Muscle of leg (tissue), 11 donors: ENCODE data around the gene SLC1A4. TPM values are rescaled to one million over a fixed set of nuclear protein-coding genes. Genes with fewer than 3 reads are reported as not detected.
A peak's percentile ranks its signal among the peaks of the same experiment; 100 is the strongest.

ENCODE experiments used
- DNase-seq: peaks from one replicate; pipeline ENCODE4 v3.0.0; 2013
- H3K27ac ChIP-seq: one replicate; pipeline ENCODE4 v1.5.1; 2013; ENCODE audit warnings: mild to moderate bottlenecking, low read length, control low read depth
- H3K27me3 ChIP-seq: one replicate; pipeline ENCODE4 v1.6.1; 2013; ENCODE audit warnings: low read length; ENCODE audit not compliant: control insufficient read depth, insufficient read depth
- H3K36me3 ChIP-seq: one replicate; pipeline ENCODE4 v1.6.1; 2013; ENCODE audit warnings: low read length; ENCODE audit not compliant: control insufficient read depth, insufficient read depth
- H3K4me1 ChIP-seq: one replicate; pipeline ENCODE4 v1.6.1; 2013; ENCODE audit warnings: low read length; ENCODE audit not compliant: control insufficient read depth, insufficient read depth
- H3K4me3 ChIP-seq: one replicate; pipeline ENCODE4 v1.5.1; 2013; ENCODE audit warnings: low read length, control low read depth
- H3K9me3 ChIP-seq: replicated peaks from 2 replicates; pipeline ENCODE4 v1.6.1; 2013; ENCODE audit warnings: low read depth, low read length; ENCODE audit not compliant: control insufficient read depth
- WGBS: methylation state at CpG from one replicate; pipeline ENCODE4 v1.1.5; 2013; ENCODE audit warnings: missing lambda C conversion rate; ENCODE audit not compliant: insufficient coverage; 5-methylcytosine and 5-hydroxymethylcytosine counted together
- polyA plus RNA-seq, 8 donors: library from polyadenylated mRNA; unstranded; fragments of 120-200 nt; gene quantifications; one replicate each; pipeline versions ENCODE4 v1.2.1 to v1.2.3, GENCODE V29; 2013; ENCODE audit warnings: inconsistent platforms in 1 of 8, low replicate concordance in 1 of 8; ENCODE audit not compliant: insufficient read length in 8 of 8, insufficient read depth in 1 of 8
- total RNA-seq: library from RNA; stranded (reverse); fragments of 120-200 nt; gene quantifications from one replicate; pipeline ENCODE4 v1.2.4, GENCODE V29; 2013

SLC1A4 gene
- total and polyA plus RNA-seq, 9 donors: 11.7 to 17.1 (median 13.9) TPM

GRCh38 chr2:64989982-64990614, 899 bp downstream of the SLC1A4 start:
- H3K4me1 ChIP-seq: peaks cover 20% of the 10 kb centered on the region

GRCh38 chr2:64990876-64991275, 1.7 kb downstream of the SLC1A4 start:
- DNase-seq: peak; percentile 82

More at GRCh38 chr2:64989982-64990614, 899 bp downstream of the SLC1A4 start:
- WGBS: 22% methylated on average over 30 of the region's 35 CpGs
- H3K9me3 ChIP-seq: no peaks in the 10 kb centered on the region
- no peaks in the 10 kb centered on the region for H3K36me3 ChIP-seq
- H3K4me3 ChIP-seq: peak overlapping the region; percentile 80
- DNase-seq: peak; percentile 51
- peak overlapping the region; percentile 53 for H3K27ac ChIP-seq
- H3K27me3 ChIP-seq: no peaks in the 10 kb centered on the region

GRCh38 chr2:64992218-64992617, 3.0 kb downstream of the SLC1A4 start:
- Histone ChIP-seq H3K36me3 (no peaks in the 10 kb centered on the region), H3K27me3 (no peaks in the 10 kb centered on the region), H3K27ac (no peak overlapping the region), H3K4me1 (peaks cover 16% of the 10 kb centered on the region), H3K9me3 (no peaks in the 10 kb centered on the region), H3K4me3 (no peak overlapping the region)
- no CpG with 5 or more reads among the region's 5 CpGs for WGBS
- no peak for DNase-seq

More at GRCh38 chr2:64990876-64991275, 1.7 kb downstream of the SLC1A4 start:
- Histone ChIP-seq H3K27me3 (no peaks in the 10 kb centered on the region), H3K9me3 (no peaks in the 10 kb centered on the region), H3K36me3 (no peaks in the 10 kb centered on the region), H3K4me1 (peaks cover 20% of the 10 kb centered on the region), H3K4me3 (peak overlapping the region; percentile 80), H3K27ac (peak overlapping the region; percentile 53)
- WGBS: no CpG with 5 or more reads among the region's 1 CpG

GRCh38 chr2:64992990-64993389, 3.8 kb downstream of the SLC1A4 start:
- Histone ChIP-seq H3K4me3 (no peak overlapping the region), H3K27me3 (no peaks in the 10 kb centered on the region), H3K9me3 (no peaks in the 10 kb centered on the region), H3K27ac (no peak overlapping the region), H3K36me3 (no peaks in the 10 kb centered on the region), H3K4me1 (peaks cover 10% of the 10 kb centered on the region)
- 93% methylated on average over 3 of the region's 4 CpGs for WGBS
- no peak for DNase-seq

- Histone ChIP-seq H3K4me3 (no peak overlapping the region), H3K9me3 (no peaks in the 10 kb centered on the region), H3K36me3 (no peaks in the 10 kb centered on the region), H3K27me3 (no peaks in the 10 kb centered on the region), H3K4me1 (peaks cover 6% of the 10 kb centered on the region), H3K27ac (no peak overlapping the region)
- WGBS: 74% methylated on average over 2 of the region's 3 CpGs
- DNase-seq: no peak
These were observed 5.8 kb downstream of the SLC1A4 start for GRCh38 chr2:64995041-64995440.

GRCh38 chr2:64996871-64997307, 7.7 kb downstream of the SLC1A4 start:
- peak; percentile 35 for DNase-seq
- no peaks in the 10 kb centered on the region for H3K36me3 ChIP-seq
- H3K27me3 ChIP-seq: no peaks in the 10 kb centered on the region
- WGBS: 41% methylated on average over 2 of the region's 3 CpGs
- H3K4me1 ChIP-seq: no peaks in the 10 kb centered on the region
- no peak overlapping the region for H3K27ac ChIP-seq
- no peak overlapping the region for H3K4me3 ChIP-seq
- H3K9me3 ChIP-seq: no peaks in the 10 kb centered on the region

GRCh38 chr2:64998658-64999061, 9.5 kb downstream of the SLC1A4 start:
- 50% methylated on average over 1 of the region's 2 CpGs for WGBS
- peak; percentile 25 for DNase-seq
- H3K27ac ChIP-seq: no peak overlapping the region

GRCh38 chr2:64999754-65000153, 10.6 kb downstream of the SLC1A4 start:
- no peak overlapping the region for H3K4me3 ChIP-seq
- no peaks in the 10 kb centered on the region for H3K4me1 ChIP-seq
- no peak overlapping the region for H3K27ac ChIP-seq
- no peak for DNase-seq
- H3K36me3 ChIP-seq: no peaks in the 10 kb centered on the region
- no peaks in the 10 kb centered on the region for H3K9me3 ChIP-seq
- WGBS: 42% methylated on average over 2 of the region's 2 CpGs
- no peaks in the 10 kb centered on the region for H3K27me3 ChIP-seq

More at GRCh38 chr2:64998658-64999061, 9.5 kb downstream of the SLC1A4 start:
- H3K9me3 ChIP-seq: no peaks in the 10 kb centered on the region
- H3K4me3 ChIP-seq: no peak overlapping the region
- no peaks in the 10 kb centered on the region for H3K27me3 ChIP-seq
- no peaks in the 10 kb centered on the region for H3K36me3 ChIP-seq
- H3K4me1 ChIP-seq: no peaks in the 10 kb centered on the region

GRCh38 chr2:65000644-65001043, 11.4 kb downstream of the SLC1A4 start:
- no peaks in the 10 kb centered on the region for H3K27me3 ChIP-seq
- H3K4me1 ChIP-seq: no peaks in the 10 kb centered on the region
- no peak overlapping the region for H3K4me3 ChIP-seq
- H3K27ac ChIP-seq: no peak overlapping the region
- no peaks in the 10 kb centered on the region for H3K36me3 ChIP-seq
- H3K9me3 ChIP-seq: no peaks in the 10 kb centered on the region
- DNase-seq: no peak
- 100% methylated on average over 1 of the region's 3 CpGs for WGBS

GRCh38 chr2:65003037-65003436, 13.8 kb downstream of the SLC1A4 start:
- WGBS: 69% methylated on average over 2 of the region's 3 CpGs
- Histone ChIP-seq H3K27ac (no peak overlapping the region), H3K27me3 (no peaks in the 10 kb centered on the region), H3K9me3 (no peaks in the 10 kb centered on the region), H3K4me1 (no peaks in the 10 kb centered on the region), H3K4me3 (no peak overlapping the region), H3K36me3 (no peaks in the 10 kb centered on the region)
- no peak for DNase-seq
